ENCODE measurements around the gene MAP4K4.
"Not testable (repeated sequence)": the region's sequence is repeated elsewhere in the genome, so short reads cannot be mapped to it uniquely, and the experiment has no call there.

The MAP4K4 gene

GRCh38 chr2:101745711-101746694 is 48.5 kb downstream of the MAP4K4 start:
- no peak for DNase-seq

DNA sequence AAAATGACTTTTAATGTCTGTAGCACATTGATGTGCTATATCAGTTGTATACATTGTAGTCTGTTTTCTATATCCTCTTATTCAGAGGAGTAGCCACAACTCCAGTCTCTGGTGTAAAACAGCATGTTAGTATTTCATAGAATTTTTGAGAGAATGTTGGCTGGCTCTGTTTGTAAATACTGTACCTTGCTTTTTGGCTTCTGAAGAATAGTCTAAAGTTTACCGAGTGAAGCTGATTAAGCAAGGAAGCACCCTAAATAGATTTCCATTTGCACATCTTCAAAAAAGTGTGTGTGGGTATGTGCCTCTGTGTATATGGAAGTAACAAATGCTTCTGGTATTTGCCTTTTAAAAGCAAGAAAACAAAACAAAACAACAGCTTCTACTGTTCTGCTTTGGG is 50.5 kb downstream of the MAP4K4 start:
- no peak for DNase-seq

- not testable (repeated sequence) for DNase-seq
These were observed 51.0 kb downstream of the MAP4K4 start for GRCh38 chr2:101748462-101748861.

- no peak for DNase-seq
These were observed 53.2 kb downstream of the MAP4K4 start for GRCh38 chr2:101750688-101751087.

DNA sequence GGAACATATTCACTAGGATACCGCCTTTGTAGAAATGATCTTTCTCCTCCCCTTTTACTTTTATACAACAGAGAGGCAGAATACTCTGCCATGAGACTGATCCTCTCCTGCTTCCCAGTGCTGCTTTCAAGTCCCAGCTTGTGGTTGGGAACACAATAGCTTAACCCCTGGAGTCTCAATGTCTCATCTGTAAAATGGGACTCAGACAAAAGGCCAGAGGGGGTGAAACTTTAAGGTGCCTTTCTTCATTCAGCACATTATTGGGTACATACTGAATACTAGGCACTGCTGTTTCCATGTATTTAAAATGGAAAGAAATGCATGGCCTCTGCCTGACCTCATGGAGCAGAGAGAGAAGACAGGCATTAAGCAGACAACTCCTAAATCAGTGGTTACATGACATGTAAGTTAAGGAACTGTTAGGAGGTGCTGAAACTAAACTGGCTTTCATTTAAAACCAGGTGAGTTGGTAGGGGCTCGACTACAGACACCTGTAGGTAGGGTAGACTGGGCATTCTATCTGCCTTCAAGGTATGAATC is 53.8 kb downstream of the MAP4K4 start:
- DNase-seq: no peak

DNA sequence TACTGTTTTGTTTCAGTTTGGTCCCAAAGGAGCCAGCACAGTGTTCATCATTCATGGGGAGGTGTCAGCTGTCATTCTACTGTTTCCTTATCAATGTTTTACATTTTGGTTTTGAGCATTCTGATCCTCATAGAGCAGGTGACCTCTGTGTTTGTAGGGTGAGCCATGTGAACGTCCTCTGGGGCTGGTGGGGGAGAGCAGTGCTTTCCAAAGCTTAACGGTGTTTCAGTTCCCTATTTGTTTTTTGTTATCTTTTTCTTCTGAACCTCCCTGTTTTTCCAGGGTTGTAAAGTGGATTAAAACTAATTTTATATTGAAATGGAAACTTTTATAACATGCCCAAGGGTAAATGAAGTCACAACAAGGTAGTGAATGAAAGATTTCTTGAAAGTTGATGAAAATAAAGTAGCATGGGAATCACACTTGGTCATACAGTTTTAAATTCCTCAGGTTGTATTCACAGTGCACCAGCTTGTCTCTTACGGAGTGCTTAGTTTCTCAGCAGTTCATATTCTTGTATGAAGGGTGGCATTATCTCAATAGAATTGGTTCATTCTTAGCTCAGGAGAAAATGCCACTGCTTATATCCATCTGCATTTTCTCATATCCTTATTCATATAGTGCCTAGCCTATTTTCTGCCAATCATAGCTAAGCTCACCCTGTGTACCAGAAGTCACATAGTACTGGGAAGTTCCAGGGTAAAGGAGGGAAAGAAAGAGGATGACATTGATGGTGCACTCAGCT is 54.5 kb downstream of the MAP4K4 start:
- no peak for DNase-seq

- no peak for DNase-seq
These were observed 55.5 kb downstream of the MAP4K4 start for GRCh38 chr2:101752716-101753616.

- DNase-seq: no peak
These were observed 56.4 kb downstream of the MAP4K4 start for GRCh38 chr2:101753720-101754490.

- no peak for DNase-seq
These were observed 57.1 kb downstream of the MAP4K4 start for GRCh38 chr2:101754618-101755017.

- no peak for DNase-seq
These were observed 58.8 kb downstream of the MAP4K4 start for GRCh38 chr2:101756266-101756665.

- no peak for DNase-seq
These were observed 60.5 kb downstream of the MAP4K4 start for GRCh38 chr2:101758001-101758400.

GRCh38 chr2:101759162-101759561 is 61.7 kb downstream of the MAP4K4 start:
- no peak for DNase-seq

DNA sequence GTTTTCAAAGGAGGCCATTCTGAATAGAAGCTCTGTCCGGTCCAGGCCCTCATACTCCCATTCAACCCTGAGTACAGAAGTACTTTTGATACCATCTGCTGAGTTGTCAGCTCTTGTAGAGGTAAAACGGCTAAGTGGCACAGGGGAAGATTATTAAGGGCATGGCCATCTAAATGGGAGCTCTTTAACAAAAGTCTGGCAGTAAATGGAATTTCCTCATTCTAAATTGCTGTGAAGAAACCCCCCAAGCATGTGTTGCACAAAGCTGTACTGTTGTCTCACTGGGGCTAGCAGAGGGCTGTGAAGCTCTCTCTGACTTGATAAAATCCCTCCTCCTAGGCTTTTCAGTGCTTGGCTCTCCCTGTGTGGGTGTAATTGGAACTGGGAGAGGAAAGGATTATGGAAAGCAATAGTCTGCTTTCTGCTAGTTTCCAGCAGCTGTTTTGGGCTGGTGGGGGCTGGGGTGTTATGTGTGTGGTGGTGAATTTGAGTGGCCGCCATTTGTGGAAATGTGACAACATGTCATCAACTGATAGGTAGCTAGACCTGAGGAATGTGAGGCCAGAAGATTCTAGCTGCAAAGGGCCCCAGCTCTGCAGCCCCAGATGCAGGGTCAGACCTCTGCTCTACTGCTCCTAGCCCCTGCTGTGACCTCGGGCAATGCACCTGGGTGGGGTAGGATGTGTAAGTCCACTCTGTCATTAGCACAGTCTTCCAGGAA is 65.1 kb downstream of the MAP4K4 start:
- no peak for DNase-seq

DNA sequence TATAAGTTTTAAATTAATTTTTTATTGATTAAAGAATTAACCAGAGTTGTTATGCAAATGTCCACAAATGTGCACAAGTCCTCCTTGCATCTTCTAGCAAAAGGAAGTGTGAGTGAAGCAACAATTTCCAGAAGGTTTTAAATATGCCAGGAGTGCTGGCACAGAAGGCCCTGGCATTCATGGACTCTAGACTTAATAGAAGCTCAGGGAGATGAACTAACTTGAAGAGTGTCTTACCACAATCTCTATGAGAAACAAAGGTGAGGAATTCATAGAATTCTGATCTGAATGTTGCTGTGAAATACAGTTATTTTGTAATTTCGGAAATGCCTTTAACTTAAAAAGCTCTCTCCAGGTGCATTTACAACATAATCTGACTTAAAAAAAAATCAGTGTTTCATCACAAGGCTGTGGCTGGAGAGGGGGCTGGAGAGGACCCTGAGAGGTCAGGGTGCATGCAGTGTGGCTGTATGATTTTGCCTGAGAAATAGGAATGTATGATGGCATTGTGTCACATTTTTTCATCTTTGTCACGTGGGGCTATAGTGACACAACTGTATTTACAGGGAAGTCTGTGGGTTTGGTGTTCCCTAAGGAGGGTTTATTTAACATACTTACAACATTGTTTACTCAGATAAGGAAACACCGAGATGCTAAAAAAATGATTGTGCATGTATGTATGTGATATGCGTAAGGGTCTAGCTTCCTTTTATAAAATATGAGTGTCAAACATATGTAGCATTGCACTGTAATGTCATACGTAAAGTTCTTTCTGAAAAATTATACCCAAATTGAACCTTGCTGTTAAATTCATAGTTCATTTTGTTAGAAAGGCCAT is 66.2 kb downstream of the MAP4K4 start:
- no peak for DNase-seq

GRCh38 chr2:101766337-101766736 is 68.8 kb downstream of the MAP4K4 start:
- DNase-seq: no peak

GRCh38 chr2:101766871-101767739 is 69.6 kb downstream of the MAP4K4 start:
- DNase-seq: no peak

- no peak for DNase-seq
These were observed 71.2 kb downstream of the MAP4K4 start for GRCh38 chr2:101768556-101769220.

DNA sequence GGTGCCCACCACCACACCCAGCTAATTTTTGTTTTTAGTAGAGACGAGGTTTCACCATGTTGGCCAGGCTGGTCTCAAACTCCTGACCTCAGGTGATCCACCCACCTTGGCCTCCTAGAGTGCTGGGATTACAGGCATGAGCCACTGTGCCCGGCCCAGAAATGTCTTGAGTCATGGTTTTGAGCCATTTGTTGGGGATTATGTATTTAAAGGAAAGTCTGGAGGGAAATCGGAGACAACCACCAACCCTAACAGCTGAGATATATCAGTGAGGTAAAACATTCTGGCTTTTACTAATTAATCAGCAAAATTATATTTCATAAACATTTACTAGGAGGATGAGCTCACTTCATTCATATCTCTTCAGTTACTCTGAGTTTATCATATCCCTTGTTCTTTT is 72.2 kb downstream of the MAP4K4 start:
- DNase-seq: not testable (repeated sequence)
